Adrenal gland (tissue), 5 donors: ENCODE data around the gene SPDL1.

Experiments used
- POLR2A ChIP-seq, 2 donors: fragments of 450-650 bp; IDR thresholded peaks; one replicate each; pipeline ENCODE4 v1.6.1; 2017; ENCODE audit warnings: antibody characterized with exemption in 2 of 2, mild to moderate bottlenecking in 2 of 2, moderate library complexity in 1 of 2
- TF ChIP-seq, protein P1 (sequence below), 6 experiments: fragments of 450-650 bp in 4 of 6; fragments of 200-600 bp in 2 of 6; sonication (generic) in 1 of 6; IDR thresholded peaks; 1 replicate in 5 of 6; 2 replicates in 1 of 6; pipeline versions ENCODE4 v1.5.1 to v1.8.0; 2016 to 2021; ENCODE audit warnings: antibody characterized with exemption in 6 of 6, mild to moderate bottlenecking in 2 of 6, moderate library complexity in 1 of 6
- donor health status: DM: no; HTN: no; CAD: no.

DNA sequence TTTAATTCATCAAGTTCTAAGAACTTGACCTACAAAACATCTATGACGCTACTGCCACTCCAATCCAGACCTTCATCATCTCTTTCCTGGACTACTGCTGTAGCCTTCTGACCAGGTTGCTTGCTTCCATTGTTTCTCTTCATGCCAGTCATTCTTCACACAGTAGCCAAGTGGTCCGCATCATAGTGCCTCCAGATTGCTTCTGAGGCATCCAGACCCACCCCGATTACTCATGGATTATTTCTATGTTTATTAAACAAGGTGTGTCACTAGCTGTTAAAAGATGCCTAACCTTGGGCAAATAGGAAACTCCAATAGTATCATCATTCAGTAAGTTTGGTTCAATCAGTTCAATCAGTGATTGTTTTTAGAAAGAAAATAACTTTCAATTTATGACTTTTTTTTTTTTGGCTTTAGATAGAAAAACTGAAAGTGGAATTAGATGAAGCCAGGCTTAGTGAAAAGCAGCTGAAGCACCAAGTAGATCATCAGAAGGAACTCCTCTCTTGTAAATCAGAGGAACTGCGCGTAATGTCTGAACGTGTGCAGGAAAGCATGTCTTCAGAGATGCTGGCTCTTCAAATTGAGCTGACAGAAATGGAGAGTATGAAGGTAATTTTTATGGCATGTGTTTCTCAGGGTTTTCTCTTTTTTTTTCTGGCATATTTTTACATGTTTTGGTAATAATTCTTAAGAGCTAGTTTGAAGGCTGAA is 9.5 kb downstream of the SPDL1 start:
- TF ChIP-seq, protein P1, sequence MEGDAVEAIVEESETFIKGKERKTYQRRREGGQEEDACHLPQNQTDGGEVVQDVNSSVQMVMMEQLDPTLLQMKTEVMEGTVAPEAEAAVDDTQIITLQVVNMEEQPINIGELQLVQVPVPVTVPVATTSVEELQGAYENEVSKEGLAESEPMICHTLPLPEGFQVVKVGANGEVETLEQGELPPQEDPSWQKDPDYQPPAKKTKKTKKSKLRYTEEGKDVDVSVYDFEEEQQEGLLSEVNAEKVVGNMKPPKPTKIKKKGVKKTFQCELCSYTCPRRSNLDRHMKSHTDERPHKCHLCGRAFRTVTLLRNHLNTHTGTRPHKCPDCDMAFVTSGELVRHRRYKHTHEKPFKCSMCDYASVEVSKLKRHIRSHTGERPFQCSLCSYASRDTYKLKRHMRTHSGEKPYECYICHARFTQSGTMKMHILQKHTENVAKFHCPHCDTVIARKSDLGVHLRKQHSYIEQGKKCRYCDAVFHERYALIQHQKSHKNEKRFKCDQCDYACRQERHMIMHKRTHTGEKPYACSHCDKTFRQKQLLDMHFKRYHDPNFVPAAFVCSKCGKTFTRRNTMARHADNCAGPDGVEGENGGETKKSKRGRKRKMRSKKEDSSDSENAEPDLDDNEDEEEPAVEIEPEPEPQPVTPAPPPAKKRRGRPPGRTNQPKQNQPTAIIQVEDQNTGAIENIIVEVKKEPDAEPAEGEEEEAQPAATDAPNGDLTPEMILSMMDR (IDR thresholded peaks at IDR 0.05), result no peak
- no peak for TF ChIP-seq POLR2A (IDR thresholded peaks at IDR 0.05)
